ENCODE measurements around the gene F10.

DNA sequence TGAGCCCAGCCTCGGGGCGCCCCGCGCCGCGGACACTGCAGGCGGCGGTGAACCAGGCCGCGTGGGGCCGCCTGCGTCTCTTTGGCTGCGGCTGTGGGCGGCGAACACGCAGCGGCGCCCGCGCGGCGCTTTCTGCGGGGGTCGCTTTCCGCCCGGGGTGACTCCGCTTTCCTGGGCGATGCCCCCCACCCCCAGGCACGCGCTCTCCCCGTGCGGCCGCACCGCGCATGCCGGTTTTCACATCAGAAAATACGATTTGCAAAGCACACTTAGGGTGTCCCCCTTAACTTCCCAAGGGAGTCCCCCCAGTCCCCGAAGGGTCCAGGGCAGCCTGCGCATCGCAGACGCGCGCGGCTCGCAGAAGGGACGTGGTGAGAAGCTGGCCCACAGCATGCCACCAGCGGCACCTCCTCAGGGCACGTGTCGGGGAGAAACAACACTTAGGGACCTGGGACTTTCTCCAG is 11.7 kb upstream of the F10 start:
- TF ChIP-seq, protein P1, sequence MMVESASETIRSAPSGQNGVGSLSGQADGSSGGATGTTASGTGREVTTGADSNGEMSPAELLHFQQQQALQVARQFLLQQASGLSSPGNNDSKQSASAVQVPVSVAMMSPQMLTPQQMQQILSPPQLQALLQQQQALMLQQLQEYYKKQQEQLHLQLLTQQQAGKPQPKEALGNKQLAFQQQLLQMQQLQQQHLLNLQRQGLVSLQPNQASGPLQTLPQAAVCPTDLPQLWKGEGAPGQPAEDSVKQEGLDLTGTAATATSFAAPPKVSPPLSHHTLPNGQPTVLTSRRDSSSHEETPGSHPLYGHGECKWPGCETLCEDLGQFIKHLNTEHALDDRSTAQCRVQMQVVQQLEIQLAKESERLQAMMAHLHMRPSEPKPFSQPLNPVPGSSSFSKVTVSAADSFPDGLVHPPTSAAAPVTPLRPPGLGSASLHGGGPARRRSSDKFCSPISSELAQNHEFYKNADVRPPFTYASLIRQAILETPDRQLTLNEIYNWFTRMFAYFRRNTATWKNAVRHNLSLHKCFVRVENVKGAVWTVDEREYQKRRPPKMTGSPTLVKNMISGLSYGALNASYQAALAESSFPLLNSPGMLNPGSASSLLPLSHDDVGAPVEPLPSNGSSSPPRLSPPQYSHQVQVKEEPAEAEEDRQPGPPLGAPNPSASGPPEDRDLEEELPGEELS (CRISPR knock-in tag; IDR thresholded peaks at IDR 0.05; ENCODE audit: borderline replicate concordance): no peak
- no peak for TF ChIP-seq EGR1 (conservative IDR thresholded peaks at IDR 0.05)
- no peak for TF ChIP-seq FOXK1 (CRISPR knock-in tag; IDR thresholded peaks at IDR 0.05; ENCODE audit: borderline replicate concordance)
- TF ChIP-seq FOXJ3 (CRISPR knock-in tag; IDR thresholded peaks at IDR 0.05): no peak
- TF ChIP-seq, protein P2, sequence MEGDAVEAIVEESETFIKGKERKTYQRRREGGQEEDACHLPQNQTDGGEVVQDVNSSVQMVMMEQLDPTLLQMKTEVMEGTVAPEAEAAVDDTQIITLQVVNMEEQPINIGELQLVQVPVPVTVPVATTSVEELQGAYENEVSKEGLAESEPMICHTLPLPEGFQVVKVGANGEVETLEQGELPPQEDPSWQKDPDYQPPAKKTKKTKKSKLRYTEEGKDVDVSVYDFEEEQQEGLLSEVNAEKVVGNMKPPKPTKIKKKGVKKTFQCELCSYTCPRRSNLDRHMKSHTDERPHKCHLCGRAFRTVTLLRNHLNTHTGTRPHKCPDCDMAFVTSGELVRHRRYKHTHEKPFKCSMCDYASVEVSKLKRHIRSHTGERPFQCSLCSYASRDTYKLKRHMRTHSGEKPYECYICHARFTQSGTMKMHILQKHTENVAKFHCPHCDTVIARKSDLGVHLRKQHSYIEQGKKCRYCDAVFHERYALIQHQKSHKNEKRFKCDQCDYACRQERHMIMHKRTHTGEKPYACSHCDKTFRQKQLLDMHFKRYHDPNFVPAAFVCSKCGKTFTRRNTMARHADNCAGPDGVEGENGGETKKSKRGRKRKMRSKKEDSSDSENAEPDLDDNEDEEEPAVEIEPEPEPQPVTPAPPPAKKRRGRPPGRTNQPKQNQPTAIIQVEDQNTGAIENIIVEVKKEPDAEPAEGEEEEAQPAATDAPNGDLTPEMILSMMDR (IDR thresholded peaks at IDR 0.05 in 2 of 3, conservative IDR thresholded peaks at IDR 0.05 in 1 of 3; ENCODE audit: insufficient read depth in 2 of 3, low read depth in 1 of 3, low read length in 3 of 3): no peak
- TF ChIP-seq ZNF3 (CRISPR knock-in tag; IDR thresholded peaks at IDR 0.05): no peak
- TF ChIP-seq BHLHE40 (IDR thresholded peaks at IDR 0.05; ENCODE audit: low read length): no peak
- no peak for TF ChIP-seq ESRRA (IDR thresholded peaks at IDR 0.05; ENCODE audit: borderline replicate concordance, low read depth)
- no peak for TF ChIP-seq SLC30A9 (CRISPR knock-in tag; IDR thresholded peaks at IDR 0.05)
- no peak for TF ChIP-seq YY1 (IDR thresholded peaks at IDR 0.05; ENCODE audit: borderline replicate concordance in 1 of 3, control insufficient read depth in 1 of 3, extremely low read depth in 1 of 3, insufficient read depth in 3 of 3, insufficient read length in 1 of 3, insufficient replicate concordance in 2 of 3, low read depth in 1 of 3, low read length in 2 of 3)

Measured in K562 (cell line).